Cardiac muscle cell (in vitro differentiated cells and primary cell): Measurements from ENCODE around the gene PAX8. TPM values are rescaled to one million over a fixed set of nuclear protein-coding genes. Genes with fewer than 3 reads are reported as not detected.

Experiments used
- DNase-seq, 2 donors: peaks; one replicate each; pipeline versions ENCODE4 v3.0.0 to v3.0.0-alpha.2; 2010 to 2017; ENCODE audit warnings: low read depth in 1 of 2, low spot score in 1 of 2
- H3K27ac ChIP-seq: fragments of 200-600 bp; sonication (generic); 2 replicates; pipeline ENCODE4 v1.5.1; 2016
- H3K27me3 ChIP-seq: fragments of 200-600 bp; sonication (generic); 2 replicates; pipeline ENCODE4 v1.6.0; 2016; ENCODE audit warnings: control low read depth
- H3K36me3 ChIP-seq: fragments of 200-600 bp; sonication (generic); 2 replicates; pipeline ENCODE4 v1.5.1; 2016; ENCODE audit warnings: control low read depth
- H3K4me1 ChIP-seq: fragments of 200-600 bp; sonication (generic); 2 replicates; pipeline ENCODE4 v1.8.1; 2017; ENCODE audit warnings: low read depth, mild to moderate bottlenecking, mixed run types
- H3K4me3 ChIP-seq: fragments of 200-600 bp; sonication (generic); 2 replicates; pipeline ENCODE4 v1.5.1; 2016; ENCODE audit warnings: mild to moderate bottlenecking
- H3K9me3 ChIP-seq: fragments of 200-600 bp; sonication (generic); 2 replicates; pipeline ENCODE4 v1.5.1; 2017; ENCODE audit warnings: low read depth, mild to moderate bottlenecking, control low read depth
- CTCF ChIP-seq: IDR thresholded peaks from 2 replicates; pipeline ENCODE4 v1.5.1; 2012; ENCODE audit warnings: low read depth, mild to moderate bottlenecking, low read length
- polyA plus RNA-seq: library from polyadenylated mRNA; unstranded; fragments of >200 nt; fragmentation: Nextera tagmentation; extraction: Ambion mirVana; gene quantifications from 2 replicates; pipeline ENCODE4 v1.2.1, GENCODE V29; 2016
- total RNA-seq: library from RNA; depleted of rRNA; stranded (reverse); fragments of >200 nt; gene quantifications from 2 replicates; pipeline ENCODE4 v1.2.3, GENCODE V29; 2016

Gene PAX8
- total and polyA plus RNA-seq, 2 experiments from 2014 or later = not detected

GRCh38 chr2:113167115-113167932 is 111.4 kb downstream of the PAX8 start:
- no peak for DNase-seq
- H3K9me3 ChIP-seq = no peaks in the 10 kb centered on the region
- no peak for TF ChIP-seq CTCF
- H3K36me3 ChIP-seq = no peaks in the 10 kb centered on the region
- no peaks in the 10 kb centered on the region for H3K27me3 ChIP-seq
- H3K27ac ChIP-seq = no peak overlapping the region
- no peak overlapping the region for H3K4me3 ChIP-seq
- H3K4me1 ChIP-seq = no peaks in the 10 kb centered on the region

DNA sequence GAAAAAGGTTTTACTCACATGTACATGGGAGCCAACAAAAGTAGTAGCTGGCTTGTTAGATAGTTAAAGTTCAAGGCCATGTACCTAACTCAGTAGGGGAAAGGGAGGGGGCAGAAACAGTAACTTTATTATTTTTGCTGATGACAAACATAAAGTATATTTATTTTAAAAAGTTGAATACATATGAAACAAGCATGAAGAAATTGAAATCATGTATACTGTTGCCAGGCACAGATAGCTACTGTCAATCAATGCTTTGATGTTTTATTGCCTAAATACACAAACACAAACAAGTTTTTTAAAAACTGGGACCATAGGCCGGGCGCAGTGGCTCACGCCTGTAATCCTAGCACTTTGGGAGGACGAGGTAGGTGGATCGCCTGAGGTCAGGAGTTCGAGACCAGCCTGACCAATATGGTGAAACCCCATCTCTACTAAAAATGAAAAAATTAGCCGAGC is 112.5 kb downstream of the PAX8 start:
- H3K4me3 ChIP-seq = no peak overlapping the region
- DNase-seq = no peak
- TF ChIP-seq CTCF = no peak

More for the DNA sequence above, 112.5 kb downstream of the PAX8 start:
- no peaks in the 10 kb centered on the region for H3K27me3 ChIP-seq
- no peaks in the 10 kb centered on the region for H3K9me3 ChIP-seq
- H3K27ac ChIP-seq = no peak overlapping the region
- no peaks in the 10 kb centered on the region for H3K4me1 ChIP-seq
- H3K36me3 ChIP-seq = no peaks in the 10 kb centered on the region

Other genes starting within 250 kb of the PAX8 start
- gene IL36B, start 226.1 kb downstream of the PAX8 start, total RNA-seq = not detected in 2 replicates
- gene IL36B, start 226.1 kb downstream of the PAX8 start, polyA plus RNA-seq = not detected in 2 replicates
- gene IL36RN, start 219.7 kb downstream of the PAX8 start, total RNA-seq = not detected in 2 replicates
- not detected in 2 replicates for gene IL36RN, start 219.7 kb downstream of the PAX8 start, polyA plus RNA-seq
- not detected in 2 replicates for gene IL1F10, start 211.0 kb downstream of the PAX8 start, total RNA-seq
- not detected in 2 replicates for gene IL1F10, start 211.0 kb downstream of the PAX8 start, polyA plus RNA-seq
- not detected in 2 replicates for gene IL1RN, start 151.3 kb downstream of the PAX8 start, total RNA-seq
- not detected in 2 replicates for gene IL1RN, start 151.3 kb downstream of the PAX8 start, polyA plus RNA-seq
- 5.4 and 9.0 TPM in 2 replicates for gene PSD4, start 105.0 kb downstream of the PAX8 start, total RNA-seq
- gene PSD4, start 105.0 kb downstream of the PAX8 start, polyA plus RNA-seq = 2.5 and 3.8 TPM in 2 replicates
- 48.0 and 61.1 TPM in 2 replicates for gene ZNG1B, start 158.8 kb upstream of the PAX8 start, total RNA-seq
- 94.7 and 138 TPM in 2 replicates for gene ZNG1B, start 158.8 kb upstream of the PAX8 start, polyA plus RNA-seq
- 0.81 and 1.2 TPM in 2 replicates for gene FOXD4L1, start 219.7 kb upstream of the PAX8 start, total RNA-seq
- 0.09 TPM in 1 of 2 replicates, not detected in the other for gene FOXD4L1, start 219.7 kb upstream of the PAX8 start, polyA plus RNA-seq